ENCODE measurements around the gene MAP7D1. TPM values are rescaled to one million over a fixed set of nuclear protein-coding genes. Genes with fewer than 3 reads are reported as not detected.

MAP7D1 gene
- total and polyA plus RNA-seq, 2 donors from 2014 or later: 47.5 to 78.7 TPM

- peak overlapping the region; percentile 68 to 91 (median 82) for H3K4me3 ChIP-seq (ENCODE audit: low read length in 3 of 3)
- no peak for TF ChIP-seq CTCF (IDR thresholded peaks at IDR 0.05; ENCODE audit: borderline replicate concordance, extremely low read depth, insufficient read depth)
- peaks cover 6 to 32% (median 26%) of the 10 kb centered on the region in 3 donors for H3K4me1 ChIP-seq (ENCODE audit: control insufficient read depth in 2 of 3, insufficient read depth in 2 of 3, low read depth in 1 of 3, low read length in 3 of 3)
- H3K27ac ChIP-seq (ENCODE audit: low read depth in 2 of 2, low read length in 2 of 2): peak overlapping the region; percentile 96 to 98
- no peaks in the 10 kb centered on the region for H3K27me3 ChIP-seq (ENCODE audit: control insufficient read depth, insufficient read depth, low read length)
- intact Hi-C loops (cut with DNase I): no loop called here
- DNase-seq (peak in 3 of 5 donors; percentile 36 to 78 (median 40)), FAIRE-seq (no peak)
- H3K9me3 ChIP-seq (ENCODE audit: control insufficient read depth in 2 of 3, insufficient read depth in 1 of 3, low read length in 3 of 3): no peaks in the 10 kb centered on the region
- peak overlapping the region in 2 of 3 donors; percentile 99 to 100 for H3K9ac ChIP-seq (ENCODE audit: low read length in 3 of 3)
- H3K36me3 ChIP-seq (ENCODE audit: control insufficient read depth in 2 of 3, insufficient read depth in 3 of 3, low read length in 3 of 3): peaks cover 0 to 5% (median 0%) of the 10 kb centered on the region in 3 donors
These were observed 1.1 kb upstream of the MAP7D1 start for GRCh38 chr1:36154765-36155407.

GRCh38 chr1:36156329-36157114 is 562 bp downstream of the MAP7D1 start:
- DNase-seq (peak; percentile 88 to 94 (median 91)), FAIRE-seq (no peak)
- Histone ChIP-seq H3K36me3 (ENCODE audit: control insufficient read depth in 2 of 3, insufficient read depth in 3 of 3, low read length in 3 of 3) (peaks cover 0 to 5% (median 0%) of the 10 kb centered on the region in 3 donors), H3K9ac (ENCODE audit: low read length in 3 of 3) (peak overlapping the region; percentile 35 to 78 (median 43)), H3K4me1 (ENCODE audit: control insufficient read depth in 2 of 3, insufficient read depth in 2 of 3, low read depth in 1 of 3, low read length in 3 of 3) (peaks cover 1 to 33% (median 25%) of the 10 kb centered on the region in 3 donors), H3K4me3 (ENCODE audit: low read length in 3 of 3) (peak overlapping the region; percentile 63 to 87 (median 71)), H3K27me3 (ENCODE audit: control insufficient read depth, insufficient read depth, low read length) (no peaks in the 10 kb centered on the region), H3K9me3 (ENCODE audit: control insufficient read depth in 2 of 3, insufficient read depth in 1 of 3, low read length in 3 of 3) (no peaks in the 10 kb centered on the region), H3K27ac (ENCODE audit: low read depth in 2 of 2, low read length in 2 of 2) (peak overlapping the region; percentile 94 to 96)
- intact Hi-C loops (cut with DNase I): no loop called here
- TF ChIP-seq CTCF (IDR thresholded peaks at IDR 0.05; ENCODE audit: borderline replicate concordance, extremely low read depth, insufficient read depth): no peak

GRCh38 chr1:36157115-36157903 is 1.3 kb downstream of the MAP7D1 start:
- H3K27me3 ChIP-seq (ENCODE audit: control insufficient read depth, insufficient read depth, low read length): no peaks in the 10 kb centered on the region
- FAIRE-seq (no peak), DNase-seq (peak in 2 of 5 donors; percentile 51 to 75)

More at GRCh38 chr1:36157115-36157903, 1.3 kb downstream of the MAP7D1 start:
- Histone ChIP-seq H3K27ac (ENCODE audit: low read depth in 2 of 2, low read length in 2 of 2) (peak overlapping the region; percentile 94 to 96), H3K9ac (ENCODE audit: low read length in 3 of 3) (peak overlapping the region in 2 of 3 donors; percentile 45 to 78), H3K36me3 (ENCODE audit: control insufficient read depth in 2 of 3, insufficient read depth in 3 of 3, low read length in 3 of 3) (peaks cover 0 to 5% (median 0%) of the 10 kb centered on the region in 3 donors), H3K4me1 (ENCODE audit: control insufficient read depth in 2 of 3, insufficient read depth in 2 of 3, low read depth in 1 of 3, low read length in 3 of 3) (peaks cover 0 to 36% (median 28%) of the 10 kb centered on the region in 3 donors), H3K9me3 (ENCODE audit: control insufficient read depth in 2 of 3, insufficient read depth in 1 of 3, low read length in 3 of 3) (no peaks in the 10 kb centered on the region), H3K4me3 (ENCODE audit: low read length in 3 of 3) (peak overlapping the region; percentile 63 to 87 (median 71))
- intact Hi-C loops (cut with DNase I): no loop called here
- no peak for TF ChIP-seq CTCF (IDR thresholded peaks at IDR 0.05; ENCODE audit: borderline replicate concordance, extremely low read depth, insufficient read depth)
